NCI-H345 (cell line): ENCODE data around the gene GRIP1.

Experiments
- DNase-seq: peaks from one replicate; lab custom pipeline; 2025; lab: John Stamatoyannopoulos, UW

The GRIP1 gene

DNA sequence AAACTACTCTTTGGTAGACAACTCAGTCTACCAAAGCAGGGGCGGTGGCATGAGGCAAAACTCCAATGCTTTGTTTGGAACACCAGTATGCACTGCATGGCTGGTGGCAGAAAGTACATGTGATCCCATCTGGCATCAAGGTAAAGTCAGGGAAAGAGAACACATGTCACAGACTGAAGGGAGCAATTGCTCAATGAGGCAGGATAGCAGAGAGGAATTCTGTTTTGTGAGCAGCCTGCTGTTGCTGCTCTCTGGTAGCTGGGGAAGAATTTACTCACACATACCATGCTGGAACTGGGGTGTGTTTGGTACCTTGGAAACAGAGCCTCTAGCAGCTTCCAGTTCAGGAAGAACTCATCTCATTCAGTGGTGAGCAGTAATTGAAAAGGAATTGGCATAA lies 291.8 kb downstream of the GRIP1 start:
- DNase-seq = no peak

GRCh38 chr12:66380769-66381535 lies 297.9 kb downstream of the GRIP1 start:
- no peak for DNase-seq

GRCh38 chr12:66379616-66380015 lies 299.3 kb downstream of the GRIP1 start:
- no peak for DNase-seq

DNA sequence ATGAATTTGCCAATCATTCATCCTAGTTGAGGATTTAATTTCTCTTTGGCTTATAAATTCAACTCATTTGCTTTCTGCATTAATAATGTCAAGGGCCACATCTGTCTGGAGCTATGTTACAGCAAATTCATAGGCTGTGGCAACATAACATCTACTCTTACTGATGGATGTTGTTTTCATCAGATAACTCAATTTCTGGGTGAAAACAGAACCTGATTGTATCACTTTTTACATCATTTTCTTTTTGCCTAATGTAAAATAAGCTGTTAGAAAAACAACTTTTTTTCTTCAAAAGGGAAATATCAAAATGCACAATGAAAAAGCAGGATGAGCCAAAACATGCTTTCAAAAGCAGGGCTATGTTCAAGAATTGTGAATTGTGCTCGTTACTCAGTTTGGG lies 303.3 kb downstream of the GRIP1 start:
- DNase-seq = no peak

DNA sequence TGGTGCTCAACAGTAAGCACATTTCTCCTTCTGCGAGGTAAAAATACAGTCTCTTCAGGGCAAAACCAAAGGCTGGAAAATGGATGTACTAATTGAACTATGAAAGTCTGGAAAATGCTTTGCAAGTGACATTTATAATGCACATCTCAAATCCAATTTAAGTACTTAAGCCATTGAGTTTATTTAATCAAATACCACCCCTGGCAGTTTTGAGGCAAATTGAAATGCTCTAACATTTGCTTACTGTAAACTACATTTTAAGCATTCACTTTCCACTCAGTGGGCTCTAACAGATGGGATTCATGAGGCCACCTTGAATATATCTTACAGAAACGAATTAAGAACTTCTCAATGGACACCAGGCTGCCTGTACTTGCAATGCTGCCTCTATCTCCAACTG lies 306.9 kb downstream of the GRIP1 start:
- DNase-seq = no peak

DNA sequence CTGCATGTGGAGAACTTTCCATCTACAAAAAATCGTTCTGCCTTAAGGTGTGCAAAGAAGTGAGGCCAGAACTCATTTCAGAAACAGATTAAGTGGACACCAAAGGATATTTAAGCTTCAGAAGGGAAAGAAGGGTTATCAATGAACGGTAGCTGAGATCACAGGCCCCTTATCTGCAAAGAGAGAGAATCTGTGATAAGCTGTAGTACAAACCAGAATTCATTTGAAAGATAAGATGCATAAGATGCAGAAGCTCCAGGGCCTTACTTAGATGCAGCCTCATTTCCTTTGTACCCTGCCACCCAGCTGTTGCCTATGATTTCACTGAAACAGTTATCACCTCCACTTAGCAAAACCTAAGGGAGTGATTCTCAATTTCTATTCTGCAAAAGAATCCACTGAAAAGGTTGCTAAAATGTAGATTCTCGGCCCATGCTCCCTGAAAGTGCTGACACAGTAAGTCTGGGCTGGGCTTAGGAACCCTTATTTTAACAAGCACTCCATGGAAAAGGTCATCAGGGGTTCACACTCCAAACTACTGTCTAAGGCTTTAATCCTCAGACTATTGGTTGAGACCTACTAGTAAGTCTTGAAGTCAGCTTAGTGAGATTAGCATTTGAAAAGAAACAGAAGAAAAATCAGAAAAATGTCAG lies 311.7 kb downstream of the GRIP1 start:
- DNase-seq = no peak

DNA sequence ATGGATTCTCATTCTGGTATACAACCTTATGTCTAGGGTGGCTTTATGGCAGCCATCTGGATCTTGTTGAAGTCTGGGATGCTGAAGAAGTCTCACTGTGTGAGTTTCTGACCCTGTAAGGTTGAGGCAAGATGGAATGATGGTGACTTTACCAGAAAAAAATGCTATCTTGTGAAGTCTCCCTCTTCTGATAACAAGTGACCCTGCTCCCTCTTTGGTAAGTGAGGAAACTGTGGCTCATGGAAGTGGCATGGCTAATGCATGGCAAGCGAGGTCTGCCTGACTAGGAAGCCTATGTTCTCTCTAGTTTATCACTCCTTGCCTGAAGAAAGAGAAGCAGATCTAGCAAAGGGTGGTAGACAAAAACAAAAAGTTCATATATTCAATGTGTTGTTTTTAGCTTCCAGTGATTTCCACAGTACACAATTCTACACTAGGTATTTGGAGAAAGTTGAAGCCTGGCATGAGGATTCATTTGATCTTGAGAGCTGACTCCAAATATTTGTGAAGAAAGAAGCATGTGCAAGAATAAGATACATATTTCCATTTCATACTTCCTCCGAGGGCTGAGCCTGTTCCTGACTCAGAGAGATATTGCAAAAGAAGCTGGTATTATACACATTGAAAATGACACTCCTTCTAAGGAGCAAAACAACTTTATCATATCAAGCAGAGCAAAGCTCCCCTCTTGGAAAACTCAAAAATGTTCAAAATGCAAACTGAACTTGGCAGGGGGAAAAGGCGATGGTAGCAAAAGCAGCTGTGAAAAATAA lies 313.0 kb downstream of the GRIP1 start:
- DNase-seq = no peak

DNA sequence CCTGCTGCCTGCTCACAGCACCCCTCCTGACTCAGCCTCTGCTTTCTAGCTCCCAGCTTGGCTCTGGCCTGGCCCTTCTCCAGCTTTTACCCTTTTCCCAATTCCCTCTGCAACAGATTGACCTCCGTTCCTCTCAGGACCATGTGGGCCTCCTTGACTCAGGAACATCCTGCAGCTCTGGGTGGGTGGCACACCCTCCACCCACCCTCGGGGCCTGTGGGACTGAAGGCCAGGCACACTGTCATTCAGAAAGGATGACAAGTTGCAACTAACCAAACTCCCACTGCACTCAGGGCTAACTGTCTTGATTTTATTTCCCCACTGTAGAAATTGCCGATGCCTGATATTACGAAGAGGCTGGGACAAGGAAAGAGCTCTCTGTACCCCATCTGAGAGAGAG lies 317.2 kb downstream of the GRIP1 start:
- no peak for DNase-seq

DNA sequence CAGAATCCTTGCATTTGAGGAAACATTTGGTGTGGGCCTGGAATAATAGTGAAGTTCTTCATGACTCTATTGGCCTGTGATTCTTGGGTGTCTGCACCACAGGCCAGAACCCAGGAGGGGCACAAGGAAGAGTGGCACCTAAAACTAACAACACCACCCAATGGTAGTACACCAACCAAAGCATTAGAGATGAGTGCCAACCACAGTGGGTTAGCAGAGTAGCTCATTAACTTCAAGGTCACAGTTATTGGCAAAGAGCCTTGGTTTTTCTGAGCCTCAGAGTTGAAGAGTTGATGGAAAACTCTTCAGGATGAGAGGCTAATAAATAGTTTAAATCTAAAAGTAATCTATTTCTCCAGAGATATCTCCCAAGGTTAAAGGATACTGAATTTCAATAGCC lies 319.6 kb downstream of the GRIP1 start:
- no peak for DNase-seq

GRCh38 chr12:66354291-66354690 lies 324.6 kb downstream of the GRIP1 start:
- peak; percentile 59 for DNase-seq

- DNase-seq = no peak
Observed at GRCh38 chr12:66352899-66353298, 326.0 kb downstream of the GRIP1 start.

- no peak for DNase-seq
Observed at GRCh38 chr12:66352197-66352596, 326.7 kb downstream of the GRIP1 start.

DNA sequence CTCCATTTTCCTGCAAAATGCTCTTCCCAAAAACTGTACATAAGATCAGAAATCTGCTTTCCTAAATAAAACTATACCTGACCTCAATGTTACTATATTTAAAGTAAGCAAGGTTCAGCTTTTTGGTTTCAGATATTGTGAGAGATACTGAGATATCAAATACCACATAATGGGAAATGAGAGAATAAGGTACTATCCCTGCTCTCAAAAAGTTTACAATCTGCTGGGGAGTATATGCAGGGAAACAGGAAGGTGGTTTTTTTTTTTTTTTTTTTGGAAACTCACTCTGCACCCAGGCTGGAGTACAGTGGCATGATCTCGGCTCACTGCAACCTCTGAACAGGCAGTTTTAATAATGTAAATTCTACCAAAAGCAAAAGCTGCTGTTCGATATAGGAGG lies 327.6 kb downstream of the GRIP1 start:
- DNase-seq = no peak

GRCh38 chr12:66345956-66346355 lies 332.9 kb downstream of the GRIP1 start:
- no peak for DNase-seq

GRCh38 chr12:66345212-66345611 lies 333.7 kb downstream of the GRIP1 start:
- no peak for DNase-seq

DNA sequence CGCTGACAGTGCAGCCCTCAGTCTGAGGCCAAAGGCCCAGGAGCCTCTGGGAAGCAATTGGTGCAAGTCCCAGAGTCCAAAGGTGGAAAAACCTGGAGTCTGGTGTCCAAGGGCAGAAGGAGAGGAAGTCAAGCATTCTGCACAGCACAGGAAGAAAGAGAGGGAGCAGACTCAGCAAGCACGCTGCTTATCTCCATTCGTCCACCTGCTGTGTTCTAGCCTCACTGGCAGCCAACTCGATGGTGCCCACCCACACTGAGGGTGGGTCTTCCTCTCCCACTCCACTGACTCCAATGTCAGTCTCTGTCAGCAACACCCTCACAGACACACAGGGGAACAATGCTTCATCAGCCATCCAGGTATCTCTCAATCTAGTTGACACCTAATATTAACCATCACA lies 337.8 kb downstream of the GRIP1 start:
- no peak for DNase-seq

GRCh38 chr12:66340131-66340530 lies 338.7 kb downstream of the GRIP1 start:
- no peak for DNase-seq

DNA sequence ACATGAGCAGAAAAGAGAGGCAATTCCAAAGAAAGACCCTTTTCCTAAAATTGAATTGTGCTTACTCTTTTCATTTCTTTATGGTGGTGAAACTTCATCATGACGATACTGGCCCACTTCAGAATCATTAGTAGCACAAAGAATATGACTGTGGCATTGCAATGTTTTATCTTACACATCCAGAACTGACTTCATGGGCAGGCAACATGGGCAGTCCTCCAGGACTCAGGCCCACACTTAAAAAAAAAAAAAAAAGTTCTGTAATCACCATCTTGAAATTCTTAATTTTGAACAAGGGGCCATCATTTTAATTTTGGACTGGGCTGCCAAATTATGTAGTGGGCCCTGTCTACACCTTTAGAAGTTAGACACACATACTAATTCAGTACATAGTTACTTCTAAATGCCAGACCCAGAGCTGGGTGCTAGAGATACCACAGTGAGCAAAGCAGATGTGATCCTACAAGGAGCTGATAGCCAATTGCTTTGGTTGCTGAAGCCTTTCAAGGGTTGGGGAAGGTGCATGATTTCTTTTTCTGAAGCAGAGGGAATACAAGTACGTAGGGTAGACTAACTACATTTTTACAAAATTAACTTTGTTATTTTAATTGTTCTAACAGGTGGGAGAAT lies 341.4 kb downstream of the GRIP1 start:
- DNase-seq = no peak

DNA sequence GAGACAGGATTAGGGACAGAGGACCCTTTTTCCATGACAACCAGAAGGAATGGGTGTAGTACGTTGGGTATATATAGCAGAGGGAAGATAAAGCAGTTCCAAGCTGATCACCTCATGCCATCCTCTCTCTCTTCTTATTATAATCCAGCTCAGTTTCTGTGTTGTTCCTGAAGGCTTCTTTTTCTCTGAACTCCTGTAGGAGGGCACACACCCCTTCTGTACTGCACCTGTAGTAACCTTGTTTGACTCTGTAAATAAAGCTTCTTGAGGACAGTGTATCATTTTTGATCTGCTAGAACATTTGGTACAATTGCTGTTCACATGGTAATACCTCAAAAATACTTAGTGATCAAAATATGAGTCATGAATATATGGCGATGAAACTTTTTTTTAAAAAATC lies 343.1 kb downstream of the GRIP1 start:
- DNase-seq = no peak

- DNase-seq = no peak
Observed at GRCh38 chr12:66331814-66332213, 347.1 kb downstream of the GRIP1 start.

DNA sequence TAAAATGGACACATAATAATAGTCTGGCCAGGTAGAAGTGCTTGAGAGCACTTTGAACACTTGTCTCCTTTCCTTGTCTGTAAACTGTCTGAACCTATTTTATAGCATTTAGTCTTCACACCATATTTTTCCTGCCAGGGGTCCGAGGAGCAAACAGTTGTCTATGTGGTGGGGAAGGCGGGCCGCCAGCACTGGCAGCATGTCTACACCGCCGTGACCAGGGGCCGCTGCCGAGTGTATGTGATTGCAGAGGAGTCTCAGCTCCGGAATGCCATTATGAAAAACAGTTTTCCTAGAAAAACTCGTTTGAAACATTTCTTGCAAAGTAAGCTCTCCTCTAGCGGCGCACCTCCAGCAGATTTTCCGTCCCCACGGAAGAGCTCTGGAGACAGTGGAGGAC lies 347.9 kb downstream of the GRIP1 start:
- DNase-seq = no peak

GRCh38 chr12:66329941-66330340 lies 348.9 kb downstream of the GRIP1 start:
- DNase-seq = no peak

GRCh38 chr12:66323017-66323416 lies 355.9 kb downstream of the GRIP1 start:
- no peak for DNase-seq
